WTC11 (cell line): ENCODE measurements around the gene COBL.

ENCODE experiments used
- ATF1 ChIP-seq: sonication (generic); formaldehyde crosslinking; IDR thresholded peaks from 2 replicates; pipeline ENCODE4 v1.8.1; 2023; ENCODE audit warnings: mild to moderate bottlenecking, moderate library complexity, missing genetic modification reagents
- CREM ChIP-seq: sonication (generic); formaldehyde crosslinking; IDR thresholded peaks from 2 replicates; pipeline ENCODE4 v1.8.1; 2022; ENCODE audit warnings: mild to moderate bottlenecking, missing genetic modification reagents, moderate library complexity
- CTCF ChIP-seq: fragments of 200-600 bp; IDR thresholded peaks from 2 replicates; pipeline ENCODE4 v1.8.0; 2022; ENCODE audit warnings: antibody characterized with exemption
- IRF2 ChIP-seq: sonication (generic); formaldehyde crosslinking; IDR thresholded peaks from 2 replicates; pipeline ENCODE4 v1.8.0; 2022; ENCODE audit warnings: low read depth, missing genetic modification reagents, borderline replicate concordance
- JUN ChIP-seq: sonication (generic); formaldehyde crosslinking; IDR thresholded peaks from 2 replicates; pipeline ENCODE4 v1.8.0; 2023; ENCODE audit warnings: mild to moderate bottlenecking, missing genetic modification reagents
- KAT7 ChIP-seq: sonication (generic); formaldehyde crosslinking; IDR thresholded peaks from 2 replicates; pipeline ENCODE4 v1.8.1; 2023; ENCODE audit warnings: missing genetic modification reagents, mild to moderate bottlenecking, borderline replicate concordance
- NFE2L1 ChIP-seq: sonication (generic); formaldehyde crosslinking; IDR thresholded peaks from 2 replicates; pipeline ENCODE4 v1.8.1; 2023; ENCODE audit warnings: missing genetic modification reagents
- NR3C1 ChIP-seq: sonication (generic); formaldehyde crosslinking; conservative IDR thresholded peaks from 2 replicates; pipeline ENCODE4 v1.8.1; 2023; ENCODE audit warnings: low read depth, mild to moderate bottlenecking, missing genetic modification reagents
- SMAD3 ChIP-seq: sonication (generic); formaldehyde crosslinking; IDR thresholded peaks from 2 replicates; pipeline ENCODE4 v1.8.0; 2022; ENCODE audit warnings: missing genetic modification reagents, mild to moderate bottlenecking, borderline replicate concordance
- SMAD4 ChIP-seq: sonication (generic); formaldehyde crosslinking; IDR thresholded peaks from 2 replicates; pipeline ENCODE4 v1.8.0; 2022; ENCODE audit warnings: mild to moderate bottlenecking, missing genetic modification reagents
- ZNF219 ChIP-seq: sonication (generic); formaldehyde crosslinking; IDR thresholded peaks from 2 replicates; pipeline ENCODE4 v1.8.0; 2023; ENCODE audit warnings: missing genetic modification reagents, mild to moderate bottlenecking, borderline replicate concordance
- ZNF671 ChIP-seq: fragments of 250-450 bp; sonication (Bioruptor Pico); IDR thresholded peaks from 2 replicates; pipeline ENCODE4 v1.8.0; 2021; ENCODE audit warnings: mild to moderate bottlenecking
- TF ChIP-seq, protein P1 (sequence below): sonication (generic); formaldehyde crosslinking; IDR thresholded peaks from 2 replicates; pipeline ENCODE4 v1.8.0; 2022; ENCODE audit warnings: mild to moderate bottlenecking, missing genetic modification reagents
- TF ChIP-seq, protein P2 (sequence below): sonication (generic); formaldehyde crosslinking; IDR thresholded peaks from 2 replicates; pipeline ENCODE4 v1.8.1; 2023; ENCODE audit warnings: mild to moderate bottlenecking, missing genetic modification reagents, moderate library complexity

DNA sequence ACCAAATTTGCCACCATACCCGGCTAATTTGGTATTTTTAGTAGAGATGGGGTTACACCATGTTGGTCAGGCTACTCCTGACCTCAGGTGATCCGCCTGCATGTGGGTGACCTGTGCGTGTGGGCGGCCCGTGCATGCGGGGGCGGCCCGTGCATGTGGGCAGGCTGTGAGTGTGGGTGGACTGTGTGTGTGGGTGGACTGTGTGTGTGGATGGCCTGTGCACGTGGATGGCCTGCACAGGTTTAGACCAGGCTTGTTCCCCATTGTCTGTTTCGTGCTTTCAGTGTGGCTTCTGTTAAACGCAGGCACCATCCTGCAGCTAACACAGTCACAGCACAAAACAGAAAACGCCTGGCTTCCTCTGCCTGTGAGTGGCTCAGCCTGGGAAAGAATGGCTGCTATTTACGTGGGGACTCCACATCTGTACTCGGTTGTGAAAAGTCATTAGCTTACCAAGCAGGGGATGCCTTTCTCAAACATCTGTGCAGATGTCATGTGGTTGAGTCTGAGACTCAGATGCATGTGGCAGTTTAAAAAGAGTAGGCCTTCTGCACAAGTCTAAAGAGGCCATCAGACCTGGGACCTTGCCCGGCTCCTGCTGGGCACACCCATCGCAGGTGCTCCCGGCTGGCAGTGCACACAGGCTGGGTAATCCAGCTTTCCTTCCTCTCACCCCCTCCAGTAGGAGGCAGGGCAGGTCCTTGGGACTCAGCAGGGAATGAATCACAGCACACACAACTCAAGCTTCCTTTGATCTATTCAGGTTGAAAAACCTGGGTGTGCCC lies 91.6 kb downstream of the COBL start:
- TF ChIP-seq CTCF (no peak), NFE2L1 (no peak), IRF2 (no peak), ZNF219 (CRISPR knock-in tag) (no peak), CREM (CRISPR knock-in tag) (no peak), JUN (no peak), KAT7 (no peak), NR3C1 (CRISPR knock-in tag) (no peak), ZNF671 (no peak), SMAD3 (no peak), SMAD4 (CRISPR knock-in tag) (no peak), ATF1 (no peak)
- TF ChIP-seq, protein P1, sequence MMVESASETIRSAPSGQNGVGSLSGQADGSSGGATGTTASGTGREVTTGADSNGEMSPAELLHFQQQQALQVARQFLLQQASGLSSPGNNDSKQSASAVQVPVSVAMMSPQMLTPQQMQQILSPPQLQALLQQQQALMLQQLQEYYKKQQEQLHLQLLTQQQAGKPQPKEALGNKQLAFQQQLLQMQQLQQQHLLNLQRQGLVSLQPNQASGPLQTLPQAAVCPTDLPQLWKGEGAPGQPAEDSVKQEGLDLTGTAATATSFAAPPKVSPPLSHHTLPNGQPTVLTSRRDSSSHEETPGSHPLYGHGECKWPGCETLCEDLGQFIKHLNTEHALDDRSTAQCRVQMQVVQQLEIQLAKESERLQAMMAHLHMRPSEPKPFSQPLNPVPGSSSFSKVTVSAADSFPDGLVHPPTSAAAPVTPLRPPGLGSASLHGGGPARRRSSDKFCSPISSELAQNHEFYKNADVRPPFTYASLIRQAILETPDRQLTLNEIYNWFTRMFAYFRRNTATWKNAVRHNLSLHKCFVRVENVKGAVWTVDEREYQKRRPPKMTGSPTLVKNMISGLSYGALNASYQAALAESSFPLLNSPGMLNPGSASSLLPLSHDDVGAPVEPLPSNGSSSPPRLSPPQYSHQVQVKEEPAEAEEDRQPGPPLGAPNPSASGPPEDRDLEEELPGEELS (CRISPR knock-in tag) = no peak
- TF ChIP-seq, protein P2, sequence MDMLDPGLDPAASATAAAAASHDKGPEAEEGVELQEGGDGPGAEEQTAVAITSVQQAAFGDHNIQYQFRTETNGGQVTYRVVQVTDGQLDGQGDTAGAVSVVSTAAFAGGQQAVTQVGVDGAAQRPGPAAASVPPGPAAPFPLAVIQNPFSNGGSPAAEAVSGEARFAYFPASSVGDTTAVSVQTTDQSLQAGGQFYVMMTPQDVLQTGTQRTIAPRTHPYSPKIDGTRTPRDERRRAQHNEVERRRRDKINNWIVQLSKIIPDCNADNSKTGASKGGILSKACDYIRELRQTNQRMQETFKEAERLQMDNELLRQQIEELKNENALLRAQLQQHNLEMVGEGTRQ (CRISPR knock-in tag) = no peak
